HPDE6-E6E7 (cell line): ENCODE results near the gene CDKN2B.

Source experiments
- DNase-seq: peaks from one replicate; pipeline ENCODE4 v3.0.0; 2011; ENCODE audit warnings: missing footprints; ENCODE audit errors: extremely low spot score

The CDKN2B gene

GRCh38 chr9:22033012-22033630 lies 24.0 kb upstream of the CDKN2B start:
- no peak for DNase-seq

GRCh38 chr9:22031655-22032411 lies 22.7 kb upstream of the CDKN2B start:
- DNase-seq, result no peak

DNA sequence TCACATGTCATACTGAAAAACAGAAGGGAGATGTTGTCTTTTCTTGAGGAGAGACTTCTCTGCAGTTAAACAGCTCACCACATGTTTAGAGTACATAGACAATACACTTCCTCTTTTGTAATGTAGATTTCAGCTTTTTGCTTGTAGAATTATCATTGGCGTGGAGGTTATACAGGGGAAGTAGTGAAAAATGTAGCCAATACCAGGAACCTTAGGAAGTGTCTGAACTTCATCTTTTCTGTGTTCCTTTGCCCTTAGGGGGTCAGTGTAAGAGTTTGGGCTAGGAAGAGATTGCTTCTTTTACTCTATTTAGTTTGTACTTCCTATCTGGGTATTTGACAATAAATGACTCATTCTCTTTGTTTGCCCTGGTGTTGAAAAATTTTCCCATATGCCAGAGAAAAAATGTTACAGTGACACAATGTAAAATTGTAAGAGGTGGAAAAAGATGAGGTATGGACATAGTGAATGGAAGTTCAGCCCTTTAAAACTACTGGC lies 21.0 kb upstream of the CDKN2B start:
- no peak for DNase-seq

GRCh38 chr9:22029231-22029630 lies 20.1 kb upstream of the CDKN2B start:
- no peak for DNase-seq

GRCh38 chr9:22028394-22028793 lies 19.3 kb upstream of the CDKN2B start:
- no peak for DNase-seq

- no peak for DNase-seq
Measured at GRCh38 chr9:22026696-22027095, 17.6 kb upstream of the CDKN2B start.

GRCh38 chr9:22022396-22022795 lies 13.3 kb upstream of the CDKN2B start:
- DNase-seq, result no peak

DNA sequence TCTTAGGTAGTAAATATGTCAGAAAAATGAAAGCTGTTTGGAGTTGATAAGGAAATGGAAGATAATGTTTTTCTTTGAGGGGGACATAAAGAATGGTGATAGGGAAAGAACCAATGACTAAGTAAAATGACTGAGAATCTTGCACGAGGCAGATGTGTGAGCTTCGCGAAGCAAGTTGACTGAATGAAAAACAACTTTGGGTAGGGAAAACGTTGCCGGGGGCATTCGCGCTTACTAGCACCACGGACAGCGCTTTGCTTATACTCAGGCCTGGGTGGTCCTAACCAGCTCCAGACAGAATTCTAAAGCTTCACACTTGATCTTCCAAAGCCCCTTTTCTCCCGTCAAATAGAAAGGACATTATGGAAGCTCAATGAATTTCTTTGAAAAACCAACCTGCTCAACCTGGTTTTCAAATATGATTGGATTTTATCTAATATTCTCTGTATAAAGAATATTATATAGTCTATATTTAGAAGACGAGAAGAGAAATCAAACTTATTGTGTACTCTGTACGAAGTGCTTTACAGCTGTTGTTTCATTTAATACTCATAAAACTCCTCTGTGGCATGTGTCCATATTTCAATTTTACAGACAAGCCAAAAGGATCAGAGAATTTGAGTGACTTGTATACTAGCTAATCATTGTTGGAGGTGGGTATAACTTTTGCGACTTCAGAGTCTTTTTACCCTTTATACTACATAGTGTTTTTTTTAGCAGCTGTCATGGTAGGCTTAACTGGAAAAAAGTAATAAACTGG lies 1.9 kb upstream of the CDKN2B start:
- DNase-seq, result no peak

DNA sequence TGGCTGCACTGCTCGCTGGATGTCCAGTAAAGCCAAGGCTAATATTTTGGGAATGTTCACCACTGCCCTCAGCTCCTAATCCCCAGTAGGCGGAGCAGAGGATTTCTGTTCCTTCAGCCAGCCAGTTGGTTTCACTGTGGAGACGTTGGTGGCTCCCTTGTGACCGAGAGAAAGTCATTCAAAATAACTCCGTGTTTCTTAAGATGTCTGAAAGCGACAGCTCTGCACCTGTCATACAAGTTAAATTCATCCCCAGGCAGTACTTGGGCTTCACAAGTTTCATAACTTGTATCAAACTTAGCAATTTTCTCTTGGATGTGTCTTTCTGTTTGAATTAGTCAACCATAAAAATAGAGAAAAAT lies 382 bp upstream of the CDKN2B start:
- DNase-seq, result no peak

DNA sequence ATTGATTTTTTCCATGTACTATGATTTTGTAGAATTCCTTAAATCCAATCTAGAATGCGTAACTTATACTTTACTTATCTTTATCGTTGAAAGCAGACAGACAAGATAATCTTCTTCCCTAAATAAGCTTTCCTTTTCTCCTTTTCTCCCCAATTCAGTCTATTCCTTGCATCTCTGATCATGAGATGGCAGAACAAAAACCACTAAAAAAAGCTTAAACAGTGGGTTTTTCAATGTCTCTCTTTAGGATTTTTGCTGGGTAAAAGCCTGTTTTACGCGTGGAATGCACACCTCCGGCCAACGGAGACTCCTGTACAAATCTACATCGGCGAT lies 755 bp downstream of the CDKN2B start:
- DNase-seq, result no peak

DNA sequence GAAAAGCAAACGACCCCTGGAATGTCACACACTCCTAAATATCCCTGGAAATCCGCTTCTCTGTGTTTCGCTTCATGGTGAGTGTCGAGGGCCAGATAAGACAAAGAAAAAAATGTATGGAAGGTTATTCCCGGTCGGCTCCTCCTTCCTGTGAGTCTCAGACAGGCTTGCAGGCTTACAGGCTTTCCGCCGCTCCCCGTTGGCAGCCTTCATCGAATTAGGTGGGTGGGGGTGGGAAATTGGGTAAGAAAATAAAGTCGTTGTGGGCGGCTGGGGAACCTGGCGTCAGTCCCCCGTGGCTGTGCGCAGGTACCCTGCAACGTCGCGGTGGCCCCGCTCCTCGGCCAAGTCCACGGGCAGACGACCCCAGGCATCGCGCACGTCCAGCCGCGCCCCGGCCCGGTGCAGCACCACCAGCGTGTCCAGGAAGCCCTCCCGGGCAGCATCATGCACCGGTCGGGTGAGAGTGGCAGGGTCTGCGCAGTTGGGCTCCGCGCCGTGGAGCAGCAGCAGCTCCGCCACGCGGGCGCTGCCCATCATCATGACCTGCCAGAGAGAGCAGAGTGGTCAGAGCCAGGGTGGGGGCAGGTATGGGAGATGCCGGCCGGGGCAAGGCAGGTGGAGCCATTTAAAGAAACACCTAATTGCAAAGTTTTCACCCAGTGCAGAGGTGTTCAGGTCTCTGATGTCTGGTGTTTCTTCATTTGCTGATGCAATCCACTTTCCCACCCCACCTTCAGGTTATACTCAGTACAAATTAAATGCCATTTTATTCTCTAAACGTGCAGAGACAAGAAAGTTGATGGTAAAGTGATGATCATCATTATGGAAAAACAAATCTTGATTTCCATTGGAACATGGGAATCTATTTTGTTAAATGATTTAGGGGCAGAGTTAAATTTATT lies 3.2 kb downstream of the CDKN2B start:
- DNase-seq, result no peak

DNA sequence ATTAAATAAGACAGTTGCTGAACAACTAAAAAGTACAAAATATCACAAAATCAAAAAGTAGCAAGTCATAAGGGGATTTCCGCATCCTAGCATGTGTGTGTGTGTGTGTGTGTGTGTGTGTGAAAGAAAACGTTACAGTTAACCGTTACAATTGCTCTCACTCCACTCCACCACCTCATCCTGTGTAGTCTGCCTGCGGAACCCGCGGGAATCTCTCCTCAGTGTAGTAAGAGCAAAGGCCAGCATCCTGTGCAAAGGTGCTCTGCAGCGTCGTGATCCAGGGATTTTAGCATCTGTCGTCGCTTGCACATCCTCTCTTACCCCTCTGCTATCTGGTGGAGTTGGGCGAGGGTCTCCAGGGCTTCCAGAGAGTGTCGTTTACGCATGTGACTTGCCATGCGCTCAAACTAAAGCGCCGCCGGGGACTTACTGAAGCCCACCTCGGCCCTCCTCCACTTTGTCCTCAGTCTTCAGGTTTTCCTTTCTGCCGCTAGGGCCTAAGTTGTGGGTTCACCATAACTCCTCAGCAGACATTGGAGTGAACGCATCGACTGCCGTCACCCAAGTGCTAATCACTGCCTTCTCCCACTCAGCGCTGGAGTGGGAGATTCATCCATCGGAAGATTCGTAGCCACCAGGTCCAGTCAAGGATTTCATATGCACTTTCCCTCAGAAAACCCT lies 3.9 kb downstream of the CDKN2B start:
- DNase-seq, result no peak

DNA sequence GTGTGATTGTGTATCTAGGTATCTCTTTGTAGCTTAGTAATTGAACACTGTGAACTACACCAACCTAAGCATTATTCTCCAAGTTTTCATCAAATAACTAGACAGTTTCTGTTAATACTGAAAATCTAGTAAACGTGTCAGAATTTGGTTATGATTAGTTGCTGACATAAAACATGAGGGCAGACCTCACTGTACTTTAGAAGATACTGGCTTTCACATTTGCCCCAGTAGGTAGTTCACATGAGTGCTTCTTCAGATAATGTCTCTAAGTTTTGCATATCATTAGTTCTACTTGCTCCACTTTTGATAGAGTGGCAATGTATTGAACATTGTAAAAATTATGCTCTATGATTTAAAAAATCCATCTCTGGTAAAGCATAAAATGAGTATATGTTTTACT lies 7.1 kb downstream of the CDKN2B start:
- no peak for DNase-seq

GRCh38 chr9:21998026-21998425 lies 11.1 kb downstream of the CDKN2B start:
- DNase-seq, result no peak

GRCh38 chr9:21997480-21997879 lies 11.6 kb downstream of the CDKN2B start:
- no peak for DNase-seq

DNA sequence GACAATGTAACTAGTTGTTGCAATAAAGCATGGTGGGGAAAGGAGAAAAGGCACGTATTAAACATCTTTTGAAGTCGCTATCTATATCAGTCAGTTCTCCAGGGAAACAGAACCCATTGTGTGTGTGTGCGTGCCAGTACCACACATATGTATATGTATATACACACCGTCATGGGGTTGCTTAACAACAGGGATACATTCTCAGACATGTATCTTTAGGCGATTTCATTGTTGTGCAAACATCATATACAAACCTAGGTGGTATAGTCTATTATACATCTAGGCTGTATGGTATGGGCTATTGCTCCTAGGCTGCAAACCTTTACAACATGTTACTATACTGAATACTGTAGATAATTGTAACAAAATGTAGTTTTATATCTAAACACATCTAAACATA lies 12.2 kb downstream of the CDKN2B start:
- DNase-seq, result no peak

- DNase-seq, result no peak
Measured at GRCh38 chr9:21996438-21996837, 12.7 kb downstream of the CDKN2B start.

DNA sequence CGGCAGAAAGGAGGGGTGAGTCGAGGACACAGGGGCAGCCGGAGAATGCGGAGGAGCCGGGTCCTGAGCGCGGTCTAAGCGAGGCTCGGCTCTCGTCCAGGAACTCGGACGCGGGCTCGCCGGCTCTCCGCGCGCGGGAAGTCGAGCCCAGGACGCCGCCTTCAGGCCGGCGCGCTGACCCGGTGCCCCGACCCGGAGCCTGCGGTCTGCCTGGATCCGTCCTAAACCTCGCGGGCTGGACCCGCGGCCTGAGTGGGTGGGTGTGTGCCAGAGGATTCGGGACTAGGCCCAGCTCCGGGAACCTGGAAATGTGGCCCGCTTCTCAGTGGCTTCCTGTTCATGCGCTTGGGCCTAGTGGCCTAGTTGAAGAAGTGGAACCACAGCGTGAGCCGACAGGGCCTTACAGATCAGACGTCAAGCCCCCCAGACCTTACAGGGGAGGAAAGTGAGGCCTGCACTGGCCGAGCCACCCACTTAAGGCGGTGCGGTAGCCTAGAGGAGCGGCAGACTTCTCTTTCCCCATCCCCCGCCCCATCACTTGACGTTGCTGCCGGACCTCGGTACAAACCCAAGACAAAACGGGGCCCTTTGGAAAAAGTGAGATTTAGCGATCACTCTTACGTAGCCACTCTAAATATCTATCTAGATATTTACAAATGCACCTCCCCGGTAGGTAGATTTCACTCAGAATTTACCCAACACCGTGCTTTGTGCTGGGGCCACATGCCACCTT lies 13.3 kb downstream of the CDKN2B start:
- no peak for DNase-seq

- no peak for DNase-seq
Measured at GRCh38 chr9:21995006-21995665, 14.0 kb downstream of the CDKN2B start.

- DNase-seq, result no peak
Measured at GRCh38 chr9:21994556-21995005, 14.5 kb downstream of the CDKN2B start, which contains the start of gene CDKN2B-AS1. Gene CDKN2B-AS1 (plus strand): TSS chr9:21994791.
